ENCODE results near the gene WASHC3.
"Not testable (repeated sequence)": the region's sequence is repeated elsewhere in the genome, so short reads cannot be mapped to it uniquely, and the experiment has no call there.

The WASHC3 gene

GRCh38 chr12:102050660-102051430, 10.9 kb downstream of the WASHC3 start:
- no peak for DNase-seq (ENCODE audit: low read depth)

GRCh38 chr12:102043928-102044327, 17.9 kb downstream of the WASHC3 start:
- DNase-seq (ENCODE audit: low read depth) = no peak

GRCh38 chr12:102033991-102034745, 27.6 kb downstream of the WASHC3 start:
- DNase-seq (ENCODE audit: low read depth) = no peak

- DNase-seq (ENCODE audit: low read depth) = no peak
Measured at GRCh38 chr12:102031852-102032251, 29.9 kb downstream of the WASHC3 start.

GRCh38 chr12:102029141-102029540, 32.6 kb downstream of the WASHC3 start:
- no peak for DNase-seq (ENCODE audit: low read depth)

GRCh38 chr12:102026728-102027127, 35.1 kb downstream of the WASHC3 start:
- no peak for DNase-seq (ENCODE audit: low read depth)

- DNase-seq (ENCODE audit: low read depth) = peak; percentile 2
Measured at GRCh38 chr12:102024765-102025164, 37.0 kb downstream of the WASHC3 start.

- DNase-seq (ENCODE audit: low read depth) = peak; percentile 10
Measured at GRCh38 chr12:102023343-102023930, 38.4 kb downstream of the WASHC3 start.

GRCh38 chr12:102022286-102022685, 39.5 kb downstream of the WASHC3 start:
- DNase-seq (ENCODE audit: low read depth) = no peak

GRCh38 chr12:102021540-102022246, 40.1 kb downstream of the WASHC3 start:
- DNase-seq (ENCODE audit: low read depth) = no peak

GRCh38 chr12:102018607-102019006, 43.2 kb downstream of the WASHC3 start:
- not testable (repeated sequence) for DNase-seq (ENCODE audit: low read depth)

- DNase-seq (ENCODE audit: low read depth) = no peak
Measured at GRCh38 chr12:102016472-102016871, 45.3 kb downstream of the WASHC3 start.

GRCh38 chr12:102010265-102010994, 51.4 kb downstream of the WASHC3 start:
- DNase-seq (ENCODE audit: low read depth) = no peak

- DNase-seq (ENCODE audit: low read depth) = no peak
Measured at GRCh38 chr12:102009796-102010195, 52.0 kb downstream of the WASHC3 start.

- no peak for DNase-seq (ENCODE audit: low read depth)
Measured at GRCh38 chr12:102008615-102009126, 53.1 kb downstream of the WASHC3 start.

GRCh38 chr12:102005256-102005655, 56.5 kb downstream of the WASHC3 start:
- no peak for DNase-seq (ENCODE audit: low read depth)

GRCh38 chr12:101997102-101997501, 64.7 kb downstream of the WASHC3 start:
- no peak for DNase-seq (ENCODE audit: low read depth)

GRCh38 chr12:101995684-101996083, 66.1 kb downstream of the WASHC3 start:
- DNase-seq (ENCODE audit: low read depth) = no peak

- no peak for DNase-seq (ENCODE audit: low read depth)
Measured at GRCh38 chr12:101992091-101992490, 69.7 kb downstream of the WASHC3 start.

- DNase-seq (ENCODE audit: low read depth) = no peak
Measured at GRCh38 chr12:101982307-101982706, 79.5 kb downstream of the WASHC3 start.

- DNase-seq (ENCODE audit: low read depth) = no peak
Measured at GRCh38 chr12:101981868-101982267, 79.9 kb downstream of the WASHC3 start.

All from fibroblast of the conjunctiva (primary cell).